CD4-positive, alpha-beta T cell treated with Interleukin-2 at 100 ng/mL for 4 hours (primary cell): ENCODE results near the gene SELPLG.
"Not testable (repeated sequence)": the region's sequence is repeated elsewhere in the genome, so short reads cannot be mapped to it uniquely, and the experiment has no call there.

ENCODE experiments used
- DNase-seq: peaks from one replicate; pipeline ENCODE4 v3.0.0-alpha.2; 2020; ENCODE audit warnings: low spot score

Gene SELPLG

DNA sequence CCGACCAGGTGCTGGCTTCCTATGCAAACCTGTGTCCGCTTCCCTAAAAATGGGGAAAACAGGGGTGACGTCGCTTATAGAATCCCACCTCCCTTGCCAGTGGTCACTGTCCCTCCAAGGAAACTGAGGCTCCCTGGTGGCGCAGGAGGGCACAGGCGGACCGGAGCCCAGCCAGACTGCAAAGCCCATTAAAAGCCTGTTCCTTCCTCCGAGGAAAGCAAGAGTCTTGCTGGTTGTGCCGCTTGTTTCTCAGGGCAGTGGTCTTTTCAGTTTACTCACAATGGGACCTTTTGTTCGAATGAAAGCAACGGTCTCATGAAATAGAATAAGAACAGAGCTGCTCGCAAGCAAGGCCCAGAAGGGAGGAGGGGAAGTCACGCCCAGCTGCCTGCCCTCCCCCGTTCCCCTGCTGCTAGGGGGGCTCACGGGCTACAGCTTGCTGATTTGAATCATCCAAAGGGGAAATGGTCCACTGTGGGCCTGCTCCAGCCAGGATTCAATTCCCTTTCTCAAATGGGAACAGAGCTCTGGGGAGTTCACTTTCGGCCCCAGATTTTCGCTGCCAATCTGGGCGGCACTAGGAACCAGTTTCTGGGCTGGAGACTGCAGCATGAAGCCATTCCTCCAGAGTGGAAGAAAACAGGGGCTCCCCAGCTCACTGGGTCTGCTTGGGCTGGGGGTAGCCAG lies 4.6 kb upstream of the SELPLG start:
- DNase-seq = no peak

DNA sequence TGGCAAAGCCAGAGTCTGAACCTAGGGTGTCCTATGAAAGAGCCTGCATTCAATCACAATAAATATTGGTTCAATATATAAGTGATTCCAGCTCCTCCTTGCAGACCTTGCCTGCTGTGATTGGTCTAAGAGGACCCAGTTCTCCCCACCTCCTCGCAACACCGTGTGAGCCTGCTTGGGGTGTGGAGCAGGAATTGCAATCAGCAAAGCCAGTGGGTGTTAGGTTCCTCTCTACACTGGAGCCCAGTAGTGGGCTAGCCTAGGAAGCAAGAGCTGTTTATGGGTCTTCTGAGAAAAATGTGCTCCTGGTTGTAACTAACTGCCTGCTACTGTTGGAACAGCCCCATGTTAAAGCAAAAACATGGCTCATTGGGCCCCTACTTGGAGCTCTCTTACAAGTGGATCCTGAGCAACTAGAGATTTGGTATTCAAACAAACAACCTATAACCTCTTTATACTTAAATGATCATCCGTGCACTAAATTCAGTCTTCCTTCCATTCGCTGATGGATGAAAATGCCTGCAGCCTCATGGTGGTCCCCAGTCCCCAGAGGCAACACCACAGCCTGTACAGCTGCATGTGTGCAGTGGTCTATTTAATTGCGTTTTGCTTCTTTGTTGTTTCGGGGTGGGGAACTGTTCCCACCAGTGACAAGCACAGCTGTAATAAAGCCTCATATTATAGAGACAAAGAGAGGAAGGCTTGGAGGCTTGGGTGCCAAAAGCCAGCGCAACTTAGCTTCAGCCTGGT lies 3.7 kb upstream of the SELPLG start:
- no peak for DNase-seq

DNA sequence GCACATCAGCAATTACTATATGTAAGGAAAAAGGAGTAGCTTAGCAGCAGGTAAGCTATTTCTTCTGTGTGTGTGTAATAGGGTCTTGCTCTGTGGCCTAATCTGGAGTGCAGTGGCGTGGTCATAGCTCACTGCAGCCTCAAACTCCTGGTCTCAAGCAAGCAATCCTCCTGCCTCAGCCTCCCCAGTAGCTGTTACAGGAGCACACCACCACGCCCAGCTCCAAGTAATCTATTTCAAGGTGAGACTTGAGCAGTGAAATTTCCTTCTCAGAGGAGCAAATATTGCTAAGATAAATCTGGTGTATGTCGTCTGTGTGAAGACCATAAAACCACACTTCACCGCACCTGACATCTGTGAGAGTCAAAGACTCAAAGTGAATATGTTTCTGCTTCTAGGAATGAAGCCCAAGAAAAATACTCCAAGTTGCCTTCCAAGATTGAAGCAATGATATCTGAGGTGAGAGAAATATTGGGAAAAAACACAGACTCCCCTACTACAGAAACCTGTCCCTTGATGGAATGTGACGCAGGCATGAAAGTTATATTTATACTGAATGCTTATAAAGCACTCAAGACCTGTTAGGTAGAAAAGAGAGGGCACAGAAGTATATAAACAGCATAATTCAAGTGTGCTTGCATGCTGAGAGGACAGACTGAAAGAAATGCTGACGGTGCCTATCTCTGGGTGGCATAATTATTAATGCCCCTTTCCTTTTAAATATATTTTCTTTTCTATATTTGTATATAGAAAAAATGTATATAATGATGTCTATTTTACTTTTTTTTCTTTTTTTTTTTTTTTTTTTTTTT lies 2.5 kb upstream of the SELPLG start:
- no peak for DNase-seq

DNA sequence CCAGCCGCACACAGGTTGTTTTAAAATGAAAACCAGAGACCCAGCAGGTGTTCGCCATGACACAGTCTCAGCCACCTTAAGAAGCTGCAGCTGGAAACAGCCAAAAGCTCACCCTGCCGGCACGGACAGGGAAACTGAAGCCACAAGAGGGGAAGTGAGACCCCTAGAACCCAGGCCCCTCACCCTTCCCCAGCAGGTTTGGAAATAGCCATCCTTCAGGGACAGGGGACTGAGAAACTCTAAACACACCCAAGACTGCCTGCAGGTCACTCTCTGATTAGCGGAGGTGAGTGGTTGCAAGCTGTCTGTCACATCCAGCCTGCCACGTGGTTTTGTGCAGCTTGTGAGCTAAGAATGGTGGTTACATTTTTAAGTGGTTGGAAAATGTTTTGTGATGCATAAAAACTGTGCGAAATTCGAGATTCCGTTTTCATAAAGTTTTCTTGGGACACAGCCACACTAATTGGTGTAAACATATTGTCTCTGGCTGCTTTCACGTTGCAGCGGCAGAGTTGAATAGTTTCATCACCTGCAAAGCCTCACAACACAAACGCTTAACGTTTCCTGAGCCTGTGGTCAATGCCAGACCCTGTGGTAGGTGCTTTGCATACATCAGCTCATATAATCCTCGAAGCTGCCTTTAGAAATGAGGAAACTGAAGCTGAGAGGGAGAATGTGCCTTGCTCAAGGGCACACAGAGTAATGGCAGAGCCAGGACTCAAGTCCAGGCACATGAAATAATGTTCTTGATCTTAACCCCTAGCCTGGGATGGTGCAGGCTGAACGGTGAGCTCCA lies 1.7 kb upstream of the SELPLG start:
- DNase-seq = peak; percentile 61

DNA sequence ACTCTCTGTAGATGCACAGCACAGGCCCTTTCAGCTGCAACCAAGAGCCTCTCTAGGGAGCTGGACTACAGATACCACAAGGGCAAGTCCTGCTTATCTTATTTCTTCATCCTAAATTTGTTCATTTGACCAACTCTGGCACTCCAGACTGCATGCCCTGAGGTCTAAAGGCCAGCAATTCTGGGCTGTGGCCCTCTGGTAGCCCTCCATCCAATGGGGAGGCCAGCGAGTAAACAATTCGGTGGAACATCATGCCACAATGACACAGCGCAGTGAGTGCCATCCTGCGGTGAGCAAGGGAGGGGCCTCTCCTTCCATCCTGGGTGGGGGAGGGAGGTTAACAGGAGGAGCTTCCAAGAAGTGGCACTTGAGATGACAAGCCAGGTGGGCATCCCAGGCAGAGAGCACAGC lies 652 bp upstream of the SELPLG start:
- DNase-seq = peak; percentile 82

DNA sequence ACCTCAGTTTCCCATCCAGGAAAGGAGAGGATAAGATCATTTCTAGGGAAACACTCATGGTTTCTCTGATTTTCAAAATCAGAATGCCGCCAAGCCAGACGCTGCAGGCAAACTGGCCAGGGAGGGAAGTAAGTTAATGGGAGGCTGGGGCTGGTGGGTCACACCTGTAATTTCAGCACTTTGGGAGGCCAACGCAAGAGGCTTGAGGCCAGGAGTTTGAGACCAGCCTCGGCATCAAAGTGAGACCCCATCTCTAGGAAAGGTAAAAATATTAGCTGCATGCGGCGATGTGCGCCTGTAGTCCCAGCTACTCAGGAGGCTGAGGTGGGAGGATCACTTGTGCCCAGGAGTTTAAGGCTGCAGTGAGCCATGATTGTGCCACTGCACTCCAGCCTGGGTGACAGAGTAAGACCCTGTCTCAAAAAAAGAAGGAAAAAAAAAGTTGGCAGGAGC lies 587 bp downstream of the SELPLG start:
- no peak for DNase-seq

DNA sequence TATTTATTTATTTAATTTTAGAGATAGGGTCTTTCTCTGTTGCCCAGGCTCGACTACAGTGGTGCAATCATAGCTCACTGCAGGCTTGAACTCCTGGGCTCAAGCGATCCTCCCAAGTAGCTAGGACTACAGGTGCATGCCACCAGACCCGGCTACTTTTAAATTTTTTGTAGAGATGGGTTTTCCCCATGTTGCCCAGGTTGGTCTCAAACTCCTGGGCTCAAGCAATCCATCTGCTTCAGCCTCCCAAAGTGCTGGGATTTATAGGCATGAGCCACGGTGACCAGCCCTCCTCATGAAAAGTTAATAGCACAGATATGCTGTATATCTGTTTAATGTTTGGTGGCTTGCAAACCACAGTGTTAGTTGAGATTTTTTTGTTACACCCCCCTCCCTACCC lies 2.4 kb downstream of the SELPLG start:
- not testable (repeated sequence) for DNase-seq

DNA sequence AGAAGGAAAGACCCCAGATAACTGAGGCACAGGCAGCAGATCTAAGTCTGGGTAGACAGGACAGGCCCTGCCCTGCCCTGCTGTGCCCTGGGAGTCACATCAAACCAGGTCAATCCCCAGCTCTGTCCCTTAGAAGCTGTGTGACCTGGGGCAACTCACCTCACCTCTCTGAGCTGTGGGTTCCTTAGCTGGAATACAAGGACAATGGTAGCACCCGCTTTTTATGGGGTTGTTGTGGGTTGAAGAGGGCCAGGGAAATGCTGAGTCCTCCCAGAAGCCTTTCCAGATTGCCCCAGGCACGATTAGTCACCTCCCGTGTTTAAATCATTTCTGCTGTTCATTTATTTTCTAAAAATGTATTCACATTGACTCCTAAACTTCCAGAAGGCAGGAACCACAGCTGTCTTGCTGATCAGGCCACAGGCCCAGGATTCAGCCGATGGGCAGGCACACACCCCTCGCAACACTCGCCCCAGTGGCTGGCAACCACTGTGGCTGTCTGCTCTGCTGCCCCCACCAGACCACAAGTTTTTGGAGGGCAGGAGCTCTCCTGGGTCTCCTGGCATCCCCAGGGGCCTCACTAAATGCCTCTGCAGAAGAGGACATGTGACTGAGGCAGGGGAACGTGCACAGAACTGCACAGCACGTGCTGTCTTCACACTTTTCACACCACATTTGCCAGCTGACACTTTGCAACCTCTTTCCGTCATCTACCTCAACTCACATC lies 3.0 kb downstream of the SELPLG start:
- no peak for DNase-seq

DNA sequence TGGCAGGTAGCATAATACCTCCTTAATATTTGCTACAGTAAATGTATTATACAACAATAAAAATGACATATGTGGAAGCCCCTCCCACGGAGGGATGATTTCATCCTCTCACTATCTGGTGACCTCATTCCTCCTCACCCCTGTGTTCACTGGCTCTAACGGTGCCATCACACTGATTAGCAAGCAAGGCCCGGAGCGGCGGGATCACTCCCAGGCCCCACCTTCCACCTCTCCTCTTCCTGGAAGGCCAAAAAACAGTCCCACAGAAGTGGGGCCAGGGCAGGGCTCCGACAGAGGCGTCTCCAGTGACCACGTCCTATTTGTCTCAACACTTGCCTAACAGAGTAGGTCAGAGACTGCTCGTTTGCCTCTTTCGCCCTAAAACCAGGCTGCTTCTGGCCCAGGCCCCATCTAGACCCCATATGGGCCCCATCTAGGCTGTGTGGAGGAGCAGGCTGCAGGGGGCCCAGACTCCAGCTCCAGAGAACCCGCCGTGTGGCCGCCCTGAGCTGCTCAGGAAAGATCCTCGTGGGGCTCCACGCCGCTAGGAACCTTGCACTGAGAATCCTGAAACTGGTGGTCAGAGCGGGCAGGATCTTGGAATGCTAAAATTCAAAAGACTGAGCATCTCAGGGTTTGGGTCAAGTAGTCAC lies 3.7 kb downstream of the SELPLG start:
- peak; percentile 83 for DNase-seq

DNA sequence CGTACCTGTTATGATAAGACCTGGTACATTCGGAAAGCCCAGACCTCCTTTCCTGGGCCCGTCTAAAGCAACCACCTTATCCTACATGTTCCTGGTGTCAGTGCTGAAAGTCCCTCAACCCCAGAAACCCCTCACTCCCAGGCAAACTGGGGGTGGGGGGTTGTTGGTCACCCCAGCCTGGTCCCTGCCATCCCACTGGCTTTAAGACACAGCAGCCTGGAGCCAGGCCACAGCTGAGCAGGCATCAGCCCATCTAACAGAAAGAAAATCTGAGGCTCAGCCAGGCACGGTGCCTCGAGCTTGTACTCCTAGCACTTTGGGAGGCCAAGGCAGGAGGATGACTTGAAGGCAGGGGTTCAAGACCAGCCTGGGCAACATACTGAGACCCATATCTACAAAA lies 4.5 kb downstream of the SELPLG start:
- DNase-seq = no peak

DNA sequence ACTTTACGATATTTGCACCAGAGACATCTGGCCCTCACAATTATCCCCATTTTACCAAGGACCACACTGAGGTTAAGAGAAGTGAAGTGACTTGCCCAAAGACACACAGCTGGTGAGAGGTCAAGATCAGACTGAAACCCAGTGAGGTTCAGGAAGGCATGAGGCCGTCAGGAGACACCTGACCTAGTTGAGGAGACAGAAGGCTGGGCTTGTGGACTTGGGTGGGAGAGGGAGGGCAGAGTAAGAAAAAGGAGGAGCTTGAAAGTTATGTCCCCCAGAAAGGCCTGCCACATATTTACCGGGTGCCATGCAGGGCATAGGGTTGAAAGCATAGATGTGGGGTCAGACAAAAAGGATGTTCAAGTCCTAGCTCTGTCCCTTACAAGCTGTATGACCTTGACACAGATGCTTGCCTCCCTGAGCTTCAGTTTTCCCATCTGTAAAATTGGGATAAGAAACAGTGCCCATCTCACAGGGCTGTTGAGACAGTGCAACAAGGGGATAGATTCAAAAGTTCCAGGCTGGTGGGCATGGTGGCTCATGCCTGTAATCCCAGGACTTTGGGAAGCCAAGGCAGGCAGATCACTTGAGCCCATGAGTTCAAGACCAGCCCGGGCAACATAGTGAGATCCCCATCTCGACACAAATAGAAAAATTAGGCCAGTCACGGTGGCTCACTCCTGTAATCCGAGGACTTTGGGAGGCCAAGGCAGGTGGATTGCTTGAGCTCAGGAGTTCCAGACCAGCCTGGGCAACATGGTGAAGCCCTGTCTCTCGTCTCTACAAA lies 6.4 kb downstream of the SELPLG start:
- no peak for DNase-seq

DNA sequence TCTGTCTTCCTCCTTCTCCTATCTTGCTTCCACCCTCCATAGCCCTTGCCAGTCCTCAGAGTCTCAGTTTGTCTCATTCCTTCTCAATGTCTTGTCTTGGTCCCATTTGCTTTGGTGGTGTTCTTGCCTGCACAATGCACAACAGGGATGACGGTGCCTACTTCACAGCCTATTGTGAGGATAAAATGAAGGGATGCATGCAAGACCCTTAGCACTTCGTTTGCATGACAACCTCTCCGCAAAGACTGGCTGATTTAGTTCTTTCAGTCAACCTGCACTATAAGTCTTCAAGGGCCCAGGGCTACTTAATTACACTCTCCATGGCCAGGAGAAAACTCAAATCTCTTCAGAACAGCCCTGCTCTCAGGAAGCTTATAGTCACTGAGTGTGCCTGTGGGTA lies 8.5 kb downstream of the SELPLG start:
- DNase-seq = no peak

DNA sequence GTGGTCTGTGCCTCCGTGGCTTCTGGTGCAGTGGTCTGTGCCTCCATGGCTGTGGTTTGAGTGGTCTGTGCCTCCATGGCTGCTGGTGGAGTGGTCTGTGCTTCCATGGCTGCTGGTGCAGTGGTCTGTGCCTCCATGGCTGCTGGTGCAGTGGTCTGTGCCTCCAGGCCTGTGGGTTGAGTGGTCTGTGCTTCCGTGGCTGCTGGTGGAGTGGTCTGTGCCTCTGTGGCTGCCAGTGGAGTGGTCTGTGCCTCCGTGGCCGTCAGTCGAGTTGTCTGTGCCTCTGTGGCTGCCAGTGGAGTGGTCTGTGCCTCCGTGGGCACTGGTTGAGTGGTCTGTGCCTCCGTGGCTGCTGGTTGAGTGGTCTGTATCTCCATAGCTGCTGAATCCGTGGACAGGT lies 10.1 kb downstream of the SELPLG start:
- no peak for DNase-seq

DNA sequence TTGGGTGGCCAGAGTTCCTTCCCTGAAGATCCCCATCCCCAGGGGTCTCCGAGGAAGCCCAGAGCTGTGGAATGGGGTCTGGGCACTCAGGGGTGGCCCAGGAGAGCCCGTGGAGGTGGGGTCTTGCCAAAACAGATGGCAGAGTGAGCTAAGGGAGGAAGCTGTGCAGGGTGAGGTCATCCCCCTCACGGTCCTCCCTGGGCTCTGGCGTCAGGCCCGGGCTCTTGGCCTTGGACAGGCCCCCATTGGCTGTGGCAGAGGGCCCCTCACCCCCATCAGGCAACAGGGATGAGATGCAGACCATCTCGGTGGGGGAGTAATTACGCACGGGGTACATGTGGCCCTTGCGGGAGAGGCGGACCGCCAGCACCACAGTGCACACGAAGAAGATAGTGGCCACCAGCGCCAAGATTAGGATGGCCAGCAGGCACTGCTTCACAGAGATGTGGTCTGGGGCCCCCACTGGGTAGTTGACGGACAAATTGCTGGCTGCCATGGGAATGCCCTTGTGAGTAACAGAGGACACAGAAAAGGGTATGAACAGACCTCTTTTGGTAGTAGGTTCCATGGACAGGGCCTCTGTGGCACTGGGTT lies 10.7 kb downstream of the SELPLG start:
- no peak for DNase-seq

DNA sequence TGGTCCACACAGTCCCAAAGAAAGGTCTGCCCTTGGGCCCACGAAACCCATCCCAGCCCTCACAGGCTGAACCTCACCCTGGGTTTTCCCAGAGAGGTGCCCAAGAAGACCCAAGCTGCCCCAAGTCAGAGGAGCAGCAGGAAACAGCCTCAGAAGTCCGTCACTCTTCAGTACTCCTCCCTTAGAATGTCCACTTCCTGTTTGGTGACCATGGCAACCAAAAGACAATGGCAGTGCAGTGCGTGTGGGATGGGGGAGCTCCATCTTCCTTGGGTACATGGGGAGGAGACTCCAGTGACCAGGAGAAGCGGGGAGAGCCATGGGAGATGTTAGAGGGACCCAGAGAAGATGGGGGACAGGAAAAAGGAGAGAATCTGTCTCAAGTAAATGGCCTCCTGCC lies 11.3 kb downstream of the SELPLG start:
- DNase-seq = no peak

DNA sequence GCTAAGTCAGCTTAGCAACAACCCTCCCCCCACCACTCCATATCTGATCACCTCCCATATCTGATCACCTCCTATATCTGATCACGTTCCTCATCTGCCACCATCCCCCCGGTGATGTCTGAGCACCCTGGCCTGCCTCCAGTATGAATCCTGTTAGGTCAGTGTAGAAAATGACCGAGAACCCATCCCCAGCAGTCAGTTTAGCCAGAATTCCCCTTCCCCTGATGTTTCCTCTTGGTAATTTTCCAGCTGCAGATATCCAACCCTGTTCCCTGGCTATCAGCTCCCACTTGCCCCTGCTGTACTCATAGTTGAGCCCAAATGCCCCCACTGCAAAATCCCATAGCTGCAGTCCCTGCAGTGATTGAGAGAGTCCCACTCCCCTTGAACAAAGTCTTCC lies 12.5 kb downstream of the SELPLG start:
- no peak for DNase-seq

DNA sequence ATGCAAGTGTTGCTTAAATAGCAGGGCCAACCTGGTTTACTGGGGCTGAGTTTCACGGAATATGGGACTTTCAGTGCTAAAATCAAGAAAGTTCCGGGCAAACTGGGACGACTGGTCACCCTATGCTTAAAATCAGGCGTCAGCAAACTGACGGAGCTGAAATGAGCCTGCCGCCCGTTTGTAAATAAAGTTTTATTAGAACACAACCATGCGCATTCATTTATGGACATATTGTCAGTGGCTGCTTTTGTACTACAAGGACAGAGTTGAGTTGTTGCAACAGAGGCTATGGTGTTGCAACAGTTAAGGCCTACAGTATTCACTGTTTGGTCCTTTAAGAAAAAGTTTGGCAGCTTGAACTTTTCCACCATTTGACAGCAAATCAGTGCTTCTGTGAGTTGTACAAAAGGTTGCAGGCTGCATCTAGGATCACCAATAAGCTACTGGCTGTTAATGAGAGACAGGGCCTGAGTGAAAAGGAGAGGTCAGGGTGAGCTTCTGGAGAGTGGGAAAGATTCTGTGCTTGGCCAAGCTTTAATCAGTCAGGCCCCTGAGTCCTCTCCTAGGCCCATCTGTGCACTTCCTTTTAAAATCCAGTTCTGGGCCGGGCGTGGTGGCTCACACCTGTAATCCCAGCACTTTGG lies 13.3 kb downstream of the SELPLG start:
- DNase-seq = no peak

DNA sequence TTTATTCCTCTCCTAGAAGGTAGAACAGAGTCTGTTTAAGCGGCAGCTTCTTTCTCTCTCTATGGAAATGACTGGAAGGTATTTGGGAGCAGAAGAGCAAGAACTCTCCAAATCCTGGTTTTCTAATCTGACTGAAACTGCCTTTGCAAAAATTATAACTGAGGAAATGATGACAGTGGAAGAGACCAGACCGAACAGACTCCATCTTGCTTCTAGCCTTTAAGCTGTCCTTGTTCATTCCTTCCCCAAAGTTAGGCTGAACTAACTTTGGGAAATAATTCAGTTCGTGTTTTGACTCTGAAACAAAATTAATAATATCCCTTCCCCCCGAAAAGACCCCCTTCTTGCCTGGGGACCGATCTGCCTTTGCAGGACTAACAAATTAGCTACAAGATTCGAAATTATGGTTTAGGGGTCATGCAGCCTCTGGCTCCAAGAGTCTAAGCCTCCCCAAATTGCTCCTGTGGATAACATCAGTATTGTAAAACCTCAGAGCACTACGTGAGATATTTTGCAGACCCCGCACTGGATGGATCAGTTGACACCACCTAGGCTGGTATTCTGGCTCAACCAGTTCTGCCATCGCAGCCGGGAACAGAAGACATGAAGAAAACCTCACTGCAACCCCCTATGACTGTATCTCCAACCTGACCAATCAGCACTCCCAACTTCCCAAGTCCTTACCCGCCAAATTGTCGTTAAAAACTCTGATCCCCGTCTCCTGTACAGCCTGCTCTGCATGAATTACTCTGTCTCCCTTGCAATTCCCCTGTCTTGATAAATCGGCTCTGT lies 14.1 kb downstream of the SELPLG start:
- DNase-seq = no peak
